Kidney (tissue), 14 donors: ENCODE results near the gene NOP14. TPM values are rescaled to one million over a fixed set of nuclear protein-coding genes. Genes with fewer than 3 reads are reported as not detected.
A peak's percentile ranks its signal among the peaks of the same experiment; 100 is the strongest.

ENCODE experiments used
- DNase-seq, 5 donors: peaks; one replicate each; pipeline ENCODE4 v3.0.0-alpha.2; 2013 to 2020
- FAIRE-seq: peaks from 2 replicates; lab custom pipeline; 2012; peaks lifted over from hg19 to GRCh38; lab: Jason Lieb, UNC
- H3K27ac ChIP-seq, 2 donors: one replicate each; pipeline ENCODE4 v1.7.0; 2013; ENCODE audit warnings: low read depth in 2 of 2, low read length in 2 of 2, inconsistent platforms in 1 of 2
- H3K27me3 ChIP-seq: one replicate; pipeline ENCODE4 v1.7.1; 2013; ENCODE audit warnings: low read length, inconsistent platforms; ENCODE audit not compliant: control insufficient read depth, insufficient read depth
- H3K36me3 ChIP-seq, 3 donors: one replicate each; pipeline versions ENCODE4 v1.7.0 to v1.7.1; 2013; ENCODE audit warnings: low read length in 3 of 3, control low read depth in 1 of 3, inconsistent platforms in 1 of 3; ENCODE audit not compliant: insufficient read depth in 3 of 3, control insufficient read depth in 2 of 3
- H3K4me1 ChIP-seq, 3 donors: one replicate each; pipeline versions ENCODE4 v1.7.0 to v1.7.1; 2013; ENCODE audit warnings: low read length in 3 of 3, inconsistent platforms in 1 of 3, low read depth in 1 of 3; ENCODE audit not compliant: control insufficient read depth in 2 of 3, insufficient read depth in 2 of 3
- H3K4me3 ChIP-seq, 3 donors: one replicate each; pipeline versions ENCODE4 v1.7.0 to v1.8.1; 2013; ENCODE audit warnings: low read length in 3 of 3, control low read depth in 1 of 3, inconsistent platforms in 1 of 3
- H3K9ac ChIP-seq, 3 donors: one replicate each; pipeline versions ENCODE4 v1.7.0 to v1.7.1; 2013; ENCODE audit warnings: low read length in 3 of 3, control low read depth in 1 of 3, inconsistent platforms in 1 of 3
- H3K9me3 ChIP-seq, 3 donors: one replicate each; pipeline versions ENCODE4 v1.7.0 to v1.7.1; 2013; ENCODE audit warnings: low read length in 3 of 3, control low read depth in 1 of 3, inconsistent platforms in 1 of 3; ENCODE audit not compliant: control insufficient read depth in 2 of 3, insufficient read depth in 1 of 3
- intact Hi-C: fragments of 100-400 bp; cut with DNase I; formaldehyde crosslinking; loops from one replicate; pipeline ENCODE4 v1.11.1; 2022
- polyA plus RNA-seq: library from polyadenylated mRNA; stranded (reverse); fragments of 350-450 nt; fragmentation: Illumina TruSeq; extraction: RNeasy Lipid Tissue Mini Kit (QIAGEN cat#74804); gene quantifications from one replicate; pipeline ENCODE4 v1.2.3, GENCODE V29; 2014; ENCODE audit warnings: low read depth, low replicate concordance; ENCODE audit not compliant: insufficient read depth
- total RNA-seq: library from RNA; stranded (reverse); fragmentation: NEBNext Ultra II Directional; extraction: Animal tissue kit (Norgen Biotek cat#: 25700); gene quantifications from one replicate; pipeline ENCODE4 v1.2.1, GENCODE V29; 2021
- TF ChIP-seq, protein P1 (sequence below): IDR thresholded peaks from 3 replicates; pipeline ENCODE4 v1.5.1; 2012; ENCODE audit warnings: mild to moderate bottlenecking, moderate library complexity, borderline replicate concordance; ENCODE audit not compliant: insufficient read depth; ENCODE audit errors: extremely low read depth
- donor health status: control.
- donor health status: control.
- donor health status: control.
- donor health status: control.
- donor health status: control.
- donor health status: DM: yes; HTN: yes; CAD: no.
- donor health status: Normal renal cell carcinoma (clear cell type).

NOP14 gene
- total and polyA plus RNA-seq, 2 donors from 2014 or later, result 15.1 to 22.0 TPM

DNA sequence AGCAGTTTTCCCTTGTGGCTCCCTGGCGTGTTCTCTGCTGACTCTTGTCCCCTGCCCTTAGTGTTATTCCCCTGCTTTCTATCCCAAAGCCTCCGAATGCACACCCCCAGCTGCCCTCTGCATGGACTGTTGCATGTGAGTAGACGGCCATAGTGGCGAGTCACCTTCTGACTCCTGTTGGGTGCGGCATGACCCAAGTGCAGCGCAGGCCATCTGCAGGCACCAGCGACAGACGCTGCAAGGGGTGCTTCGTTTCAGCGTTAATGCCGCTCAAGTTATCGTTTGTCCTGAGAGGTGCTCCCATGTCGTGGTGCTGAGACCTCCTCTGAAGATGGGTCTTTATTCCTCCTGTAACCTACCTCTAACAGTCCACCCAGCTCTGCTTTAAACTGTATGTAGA is 57.7 kb downstream of the NOP14 start:
- H3K27ac ChIP-seq, result no peak overlapping the region
- H3K9me3 ChIP-seq, result no peaks in the 10 kb centered on the region
- no peaks in the 10 kb centered on the region for H3K27me3 ChIP-seq
- FAIRE-seq (no peak), DNase-seq (peak in 1 of 5 donors; percentile 32)
- no peak overlapping the region for H3K4me3 ChIP-seq
- peaks cover 13 to 81% (median 65%) of the 10 kb centered on the region in 3 donors for H3K36me3 ChIP-seq
- no peak overlapping the region for H3K9ac ChIP-seq
- intact Hi-C loops, result no loop called here
- TF ChIP-seq, protein P1, sequence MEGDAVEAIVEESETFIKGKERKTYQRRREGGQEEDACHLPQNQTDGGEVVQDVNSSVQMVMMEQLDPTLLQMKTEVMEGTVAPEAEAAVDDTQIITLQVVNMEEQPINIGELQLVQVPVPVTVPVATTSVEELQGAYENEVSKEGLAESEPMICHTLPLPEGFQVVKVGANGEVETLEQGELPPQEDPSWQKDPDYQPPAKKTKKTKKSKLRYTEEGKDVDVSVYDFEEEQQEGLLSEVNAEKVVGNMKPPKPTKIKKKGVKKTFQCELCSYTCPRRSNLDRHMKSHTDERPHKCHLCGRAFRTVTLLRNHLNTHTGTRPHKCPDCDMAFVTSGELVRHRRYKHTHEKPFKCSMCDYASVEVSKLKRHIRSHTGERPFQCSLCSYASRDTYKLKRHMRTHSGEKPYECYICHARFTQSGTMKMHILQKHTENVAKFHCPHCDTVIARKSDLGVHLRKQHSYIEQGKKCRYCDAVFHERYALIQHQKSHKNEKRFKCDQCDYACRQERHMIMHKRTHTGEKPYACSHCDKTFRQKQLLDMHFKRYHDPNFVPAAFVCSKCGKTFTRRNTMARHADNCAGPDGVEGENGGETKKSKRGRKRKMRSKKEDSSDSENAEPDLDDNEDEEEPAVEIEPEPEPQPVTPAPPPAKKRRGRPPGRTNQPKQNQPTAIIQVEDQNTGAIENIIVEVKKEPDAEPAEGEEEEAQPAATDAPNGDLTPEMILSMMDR, result no peak
- H3K4me1 ChIP-seq, result no peaks in the 10 kb centered on the region

DNA sequence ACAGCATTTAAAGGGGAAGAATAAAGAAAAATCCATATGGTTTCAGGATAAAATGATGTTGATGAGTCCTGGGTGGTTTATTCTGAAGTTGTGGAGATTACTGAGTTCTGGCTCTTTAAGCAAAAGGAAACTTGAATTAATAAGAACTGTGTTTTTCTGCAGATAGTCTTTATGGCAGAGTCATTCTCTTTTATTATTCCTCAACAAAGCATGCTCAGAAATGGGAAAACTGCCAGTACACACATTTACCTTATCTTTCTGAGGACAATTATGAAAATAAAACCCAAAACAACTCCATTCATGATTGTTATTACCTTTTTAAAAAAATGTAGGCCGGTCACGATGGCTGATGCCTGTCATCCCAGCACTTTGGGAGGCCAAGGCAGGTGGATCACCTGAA is 61.1 kb downstream of the NOP14 start:
- no peak for FAIRE-seq
- H3K4me1 ChIP-seq, result no peaks in the 10 kb centered on the region
- no peak overlapping the region for H3K4me3 ChIP-seq
- H3K36me3 ChIP-seq, result peaks cover 18 to 86% (median 64%) of the 10 kb centered on the region in 3 donors
- H3K27ac ChIP-seq, result no peak overlapping the region
- no peak overlapping the region for H3K9ac ChIP-seq
- DNase-seq, result no peak
- TF ChIP-seq, protein P1, result no peak
- no peaks in the 10 kb centered on the region for H3K27me3 ChIP-seq
- intact Hi-C loops, result no loop called here
- H3K9me3 ChIP-seq, result no peaks in the 10 kb centered on the region

DNA sequence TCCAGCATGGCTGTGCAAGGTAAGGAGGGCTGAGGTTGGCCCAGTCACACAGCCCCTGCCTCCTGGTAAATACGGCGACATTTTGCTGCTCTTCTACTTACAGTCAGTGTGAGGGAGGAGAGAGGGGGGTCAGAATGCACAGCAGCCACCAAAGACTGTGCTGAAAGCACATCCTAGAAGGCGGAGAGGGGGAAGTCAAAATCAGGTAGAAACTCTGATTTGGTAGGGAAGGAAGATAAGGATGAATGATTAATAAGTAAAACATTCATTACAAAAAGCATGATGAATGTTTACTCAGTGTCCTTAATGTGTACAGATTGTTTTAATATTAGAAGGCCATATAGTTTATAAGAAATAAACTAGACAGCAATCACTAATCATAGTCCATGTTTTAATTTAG is 62.0 kb downstream of the NOP14 start:
- Histone ChIP-seq H3K27ac (no peak overlapping the region), H3K36me3 (peaks cover 18 to 86% (median 62%) of the 10 kb centered on the region in 3 donors), H3K4me1 (no peaks in the 10 kb centered on the region), H3K9me3 (no peaks in the 10 kb centered on the region), H3K27me3 (no peaks in the 10 kb centered on the region), H3K4me3 (no peak overlapping the region), H3K9ac (no peak overlapping the region)
- intact Hi-C loops, result no loop called here
- DNase-seq (peak in 1 of 5 donors; percentile 37), FAIRE-seq (no peak)
- TF ChIP-seq, protein P1, result no peak

DNA sequence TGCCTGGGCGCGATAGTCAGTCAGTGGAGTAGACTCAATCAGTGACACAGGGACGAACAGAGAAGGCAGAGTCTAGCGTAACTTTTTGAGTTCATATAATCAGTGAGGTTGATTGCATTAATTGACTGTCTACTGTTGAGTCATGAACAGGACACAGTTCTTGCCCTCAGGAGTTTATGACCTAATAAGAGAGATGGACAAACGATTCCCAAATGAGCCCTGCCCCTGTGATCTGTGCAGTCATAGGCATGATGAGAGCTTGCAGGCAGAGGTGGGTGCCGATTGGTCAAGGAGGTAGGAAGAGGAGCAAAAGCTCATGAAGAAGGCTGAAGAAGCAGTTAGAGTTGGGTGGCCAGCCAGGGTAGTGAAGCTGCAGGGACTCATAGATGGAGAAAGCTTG is 62.5 kb downstream of the NOP14 start:
- no peaks in the 10 kb centered on the region for H3K9me3 ChIP-seq
- no peak overlapping the region for H3K4me3 ChIP-seq
- H3K27ac ChIP-seq, result no peak overlapping the region
- DNase-seq (no peak), FAIRE-seq (no peak)
- intact Hi-C loops, result no loop called here
- no peak overlapping the region for H3K9ac ChIP-seq
- H3K36me3 ChIP-seq, result peaks cover 18 to 85% (median 60%) of the 10 kb centered on the region in 3 donors
- H3K4me1 ChIP-seq, result no peaks in the 10 kb centered on the region
- no peaks in the 10 kb centered on the region for H3K27me3 ChIP-seq
- TF ChIP-seq, protein P1, result no peak
